ENCODE results near the gene COL4A3. TPM values are rescaled to one million over a fixed set of nuclear protein-coding genes. Genes with fewer than 3 reads are reported as not detected.

COL4A3 gene
- total RNA-seq, 1 donor = 1.3 TPM

DNA sequence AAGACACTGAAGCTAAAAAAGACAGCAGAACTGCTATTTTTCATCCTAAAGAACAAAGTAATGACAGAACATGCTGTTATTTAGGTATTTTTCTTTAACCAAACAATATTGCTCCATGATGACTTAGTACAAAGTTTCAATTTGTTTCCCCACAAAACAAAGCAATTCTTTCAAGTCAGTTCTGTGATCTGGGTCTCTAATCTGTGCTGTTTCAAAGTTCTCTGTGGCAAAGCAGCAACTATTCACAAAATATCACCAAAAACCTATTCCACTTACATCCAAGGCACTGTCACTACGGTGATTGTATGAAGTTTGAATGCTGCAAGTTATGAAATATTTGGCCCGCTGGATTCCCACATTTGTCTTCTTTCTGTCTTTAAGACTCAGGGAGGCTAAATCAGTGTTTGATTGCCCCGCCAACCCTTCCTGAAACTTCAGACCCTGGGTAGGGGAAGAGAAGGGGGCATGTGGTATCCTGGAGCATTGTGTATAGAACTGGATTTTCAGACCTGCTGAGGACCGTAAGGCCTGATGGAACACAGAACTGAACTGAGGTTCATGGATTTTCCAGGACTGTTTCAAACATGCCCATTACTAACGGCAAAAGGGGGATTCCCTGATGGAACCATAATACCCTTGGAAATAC, 147.6 kb downstream of the COL4A3 start:
- DNase-seq (ENCODE audit: low read depth) = no peak
- TF ChIP-seq, protein P1, sequence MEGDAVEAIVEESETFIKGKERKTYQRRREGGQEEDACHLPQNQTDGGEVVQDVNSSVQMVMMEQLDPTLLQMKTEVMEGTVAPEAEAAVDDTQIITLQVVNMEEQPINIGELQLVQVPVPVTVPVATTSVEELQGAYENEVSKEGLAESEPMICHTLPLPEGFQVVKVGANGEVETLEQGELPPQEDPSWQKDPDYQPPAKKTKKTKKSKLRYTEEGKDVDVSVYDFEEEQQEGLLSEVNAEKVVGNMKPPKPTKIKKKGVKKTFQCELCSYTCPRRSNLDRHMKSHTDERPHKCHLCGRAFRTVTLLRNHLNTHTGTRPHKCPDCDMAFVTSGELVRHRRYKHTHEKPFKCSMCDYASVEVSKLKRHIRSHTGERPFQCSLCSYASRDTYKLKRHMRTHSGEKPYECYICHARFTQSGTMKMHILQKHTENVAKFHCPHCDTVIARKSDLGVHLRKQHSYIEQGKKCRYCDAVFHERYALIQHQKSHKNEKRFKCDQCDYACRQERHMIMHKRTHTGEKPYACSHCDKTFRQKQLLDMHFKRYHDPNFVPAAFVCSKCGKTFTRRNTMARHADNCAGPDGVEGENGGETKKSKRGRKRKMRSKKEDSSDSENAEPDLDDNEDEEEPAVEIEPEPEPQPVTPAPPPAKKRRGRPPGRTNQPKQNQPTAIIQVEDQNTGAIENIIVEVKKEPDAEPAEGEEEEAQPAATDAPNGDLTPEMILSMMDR (IDR thresholded peaks at IDR 0.05; ENCODE audit: insufficient read depth, low read length) = no peak
- H3K4me3 ChIP-seq (ENCODE audit: low read depth, low read length) = no peak overlapping the region

DNA sequence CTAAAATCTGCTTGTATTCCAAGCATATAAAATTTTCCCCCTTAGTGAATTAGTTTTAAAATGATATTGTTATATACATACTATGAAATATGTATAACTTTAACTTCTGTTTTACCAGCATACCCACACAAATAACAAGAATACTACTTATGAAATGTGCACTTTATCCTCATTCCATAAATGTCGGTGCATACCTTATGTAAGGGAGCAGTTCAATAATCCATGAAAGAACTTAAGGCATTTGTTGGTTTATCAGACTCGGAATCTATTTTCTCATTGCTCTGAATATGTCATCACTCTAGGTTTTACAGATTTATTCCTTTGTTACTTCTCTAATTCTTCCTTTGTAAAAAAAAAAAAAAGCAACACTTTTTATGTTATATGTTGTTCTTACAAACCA, 148.2 kb downstream of the COL4A3 start:
- DNase-seq (ENCODE audit: low read depth) = no peak
- TF ChIP-seq, protein P1 (IDR thresholded peaks at IDR 0.05; ENCODE audit: insufficient read depth, low read length) = no peak
- H3K4me3 ChIP-seq (ENCODE audit: low read depth, low read length) = no peak overlapping the region

DNA sequence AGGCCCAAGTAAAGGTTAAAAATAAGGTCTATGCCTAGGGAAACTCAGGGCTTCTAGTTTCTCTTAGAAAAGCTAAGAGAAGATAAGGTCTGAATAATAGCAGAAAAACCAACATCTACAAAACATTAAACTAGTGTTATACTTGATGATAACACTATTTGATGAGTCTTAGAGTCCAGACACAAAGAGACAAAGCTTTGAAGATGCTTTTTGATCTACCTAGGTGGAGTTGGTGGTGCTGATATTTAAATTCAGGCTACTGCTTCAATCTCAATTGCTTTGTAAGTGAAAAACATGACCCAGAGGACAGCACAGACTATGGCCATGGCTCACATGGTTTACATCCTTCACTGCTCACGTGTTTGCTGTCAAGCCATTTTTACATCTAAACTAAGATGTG, 148.9 kb downstream of the COL4A3 start:
- TF ChIP-seq, protein P1 (IDR thresholded peaks at IDR 0.05; ENCODE audit: insufficient read depth, low read length) = no peak
- no peak for DNase-seq (ENCODE audit: low read depth)

DNA sequence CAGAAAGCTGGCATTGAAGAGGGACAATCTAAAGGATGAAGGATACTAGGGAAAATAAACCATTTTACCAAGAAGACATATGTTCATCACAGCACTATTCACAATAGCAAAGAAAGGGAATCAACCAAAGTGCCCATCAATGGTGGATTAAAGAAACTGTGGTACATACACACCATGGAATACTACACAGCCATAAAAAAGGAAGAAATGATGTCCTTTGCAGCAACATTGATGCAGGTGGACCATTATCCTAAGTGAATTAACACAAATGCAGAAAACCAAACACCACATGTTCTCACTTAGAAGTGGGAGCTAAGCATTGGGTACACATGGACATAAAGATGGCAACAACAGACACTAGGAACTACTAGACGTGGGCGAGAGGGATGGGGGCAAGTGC, 153.4 kb downstream of the COL4A3 start:
- TF ChIP-seq, protein P1 (IDR thresholded peaks at IDR 0.05; ENCODE audit: insufficient read depth, low read length) = no peak
- H3K4me3 ChIP-seq (ENCODE audit: low read depth, low read length) = no peak overlapping the region
- DNase-seq (ENCODE audit: low read depth) = no peak

More for the DNA sequence above, 148.9 kb downstream of the COL4A3 start:
- no peak overlapping the region for H3K4me3 ChIP-seq (ENCODE audit: low read depth, low read length)

DNA sequence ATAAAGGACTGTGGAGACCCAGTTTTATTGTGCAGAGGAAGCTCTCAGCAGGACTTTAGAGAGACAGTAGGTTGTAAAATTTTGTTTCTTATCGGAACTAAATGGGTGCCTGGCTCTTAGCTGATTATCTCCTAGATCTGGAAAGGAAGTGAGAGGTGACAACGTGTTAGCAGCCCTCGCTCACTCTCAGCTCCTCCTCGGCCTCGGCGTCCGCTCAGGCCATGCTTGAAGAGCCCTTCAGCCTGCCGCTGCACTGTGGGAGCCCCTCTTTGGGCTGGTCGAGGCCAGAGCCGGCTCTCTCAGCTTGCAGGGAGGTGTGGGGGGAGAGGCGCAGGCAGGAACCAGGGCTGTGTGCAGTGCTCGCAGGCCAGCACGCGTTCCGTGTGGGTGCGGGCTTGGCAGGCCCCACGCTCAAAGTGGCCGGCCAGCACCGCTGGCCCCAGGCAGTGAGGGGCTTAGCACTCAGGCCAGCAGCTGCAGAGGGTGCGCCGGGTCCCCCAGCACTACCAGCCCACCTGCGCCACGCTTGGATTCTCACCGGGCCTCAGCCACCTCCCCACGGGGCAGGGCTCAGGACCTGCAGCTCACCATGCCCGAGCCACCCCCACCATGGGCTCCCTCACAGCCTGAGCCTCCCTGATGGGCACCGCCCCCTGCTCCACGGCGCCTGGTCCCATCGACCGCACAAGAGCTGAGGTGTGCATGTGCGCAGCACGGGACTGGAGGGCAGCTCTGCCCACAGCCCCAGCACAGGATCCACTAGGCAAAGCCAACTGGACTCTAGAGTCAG, 156.1 kb downstream of the COL4A3 start:
- no peak for DNase-seq (ENCODE audit: low read depth)
- TF ChIP-seq, protein P1 (IDR thresholded peaks at IDR 0.05; ENCODE audit: insufficient read depth, low read length) = no peak
- no peak overlapping the region for H3K4me3 ChIP-seq (ENCODE audit: low read depth, low read length)

DNA sequence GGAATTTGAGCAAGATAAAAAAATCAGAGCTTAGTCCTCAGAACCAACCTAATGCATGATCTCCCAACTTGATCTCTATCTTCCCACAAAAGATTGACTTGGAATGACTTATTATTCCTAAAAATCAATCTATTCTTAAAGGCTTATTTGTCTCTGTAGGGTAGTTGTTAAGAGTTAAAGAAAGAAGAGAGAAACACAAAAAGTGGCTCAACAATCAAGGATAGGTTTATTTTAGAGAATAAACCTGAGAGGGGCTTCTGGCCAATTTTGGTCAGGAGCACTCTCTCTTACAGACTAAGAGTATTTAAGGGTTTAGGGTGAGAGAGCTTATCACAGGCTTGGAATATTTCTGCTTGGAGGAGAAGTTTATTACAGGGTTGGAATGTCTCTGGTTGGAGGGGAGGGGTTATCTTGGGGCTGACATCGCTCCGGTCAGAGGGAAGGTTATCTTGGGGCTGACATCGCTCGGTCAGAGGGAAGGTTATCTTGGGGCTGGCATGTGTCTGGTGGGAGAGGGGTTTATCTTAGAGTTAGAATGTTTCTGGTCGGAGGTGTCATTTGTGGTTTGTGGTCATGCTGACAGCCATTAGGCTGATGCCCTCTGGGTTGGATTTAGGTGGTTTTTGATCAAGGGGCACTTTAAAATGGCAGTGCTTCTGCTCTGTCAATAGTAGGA, 158.2 kb downstream of the COL4A3 start:
- TF ChIP-seq, protein P1 (IDR thresholded peaks at IDR 0.05; ENCODE audit: insufficient read depth, low read length) = no peak
- H3K4me3 ChIP-seq (ENCODE audit: low read depth, low read length) = no peak overlapping the region
- DNase-seq (ENCODE audit: low read depth) = no peak
